HL-60 (cell line): ENCODE data around the gene LGALS9.

Experiments
- DNase-seq, 2 experiments: peaks; one replicate each; pipeline ENCODE4 v3.0.0-alpha.2; 2010 to 2020; ENCODE audit warnings: low read depth in 1 of 2, low spot score in 1 of 2
- H3K27ac ChIP-seq: fragments of 250-450 bp; sonication (Bioruptor Pico); replicated peaks from 2 replicates; pipeline ENCODE4 v1.5.1; 2020; ENCODE audit warnings: mild to moderate bottlenecking, moderate library complexity
- H3K27me3 ChIP-seq: fragments of 250-450 bp; sonication (Bioruptor Pico); 2 replicates; pipeline ENCODE4 v1.5.1; 2021; ENCODE audit warnings: mild to moderate bottlenecking, moderate library complexity; ENCODE audit not compliant: insufficient read depth, poor library complexity, severe bottlenecking
- H3K4me3 ChIP-seq: replicated peaks from 2 replicates; pipeline ENCODE4 v1.5.1; 2011; ENCODE audit warnings: mild to moderate bottlenecking, control low read depth, low read length; ENCODE audit not compliant: insufficient read depth
- GABPA ChIP-seq: IDR thresholded peaks from 2 replicates; pipeline ENCODE4 v1.6.1; 2012; ENCODE audit warnings: low read depth
- POLR2AphosphoS5 ChIP-seq: IDR thresholded peaks from 2 replicates; pipeline ENCODE4 v1.6.1; 2012; ENCODE audit warnings: low read depth
- SPI1 ChIP-seq: IDR thresholded peaks from 2 replicates; pipeline ENCODE4 v1.6.1; 2012; ENCODE audit warnings: low read depth, mild to moderate bottlenecking, borderline replicate concordance
- TF ChIP-seq, protein P1 (sequence below): IDR thresholded peaks from 2 replicates; pipeline ENCODE4 v1.6.1; 2012; ENCODE audit warnings: low read depth; ENCODE audit not compliant: insufficient replicate concordance
- TF ChIP-seq, protein P2 (sequence below): IDR thresholded peaks from one replicate; pipeline ENCODE4 v1.5.1; 2011; ENCODE audit warnings: low read length, control low read depth, inconsistent platforms; ENCODE audit not compliant: insufficient read depth

The LGALS9 gene

DNA sequence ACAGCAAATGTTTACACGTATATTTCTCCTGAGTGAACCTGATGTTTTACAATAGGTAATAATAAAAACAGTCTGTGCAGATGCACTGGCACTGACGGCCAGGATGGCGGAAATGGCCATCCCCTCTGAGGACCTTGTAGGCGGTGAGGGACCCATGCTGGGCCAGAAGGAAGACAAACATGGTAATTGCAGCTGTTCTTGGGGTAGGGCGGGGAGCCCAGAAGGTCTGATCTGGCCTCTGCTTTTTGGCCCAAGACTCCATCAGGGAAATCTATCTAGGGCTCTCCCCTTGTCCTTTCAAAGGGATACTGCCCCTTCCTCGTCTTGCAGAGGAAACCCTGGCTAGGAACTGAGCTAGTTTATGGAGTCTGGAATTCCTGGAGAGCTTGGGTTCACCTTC, 7.4 kb upstream of the LGALS9 start:
- TF ChIP-seq, protein P1, sequence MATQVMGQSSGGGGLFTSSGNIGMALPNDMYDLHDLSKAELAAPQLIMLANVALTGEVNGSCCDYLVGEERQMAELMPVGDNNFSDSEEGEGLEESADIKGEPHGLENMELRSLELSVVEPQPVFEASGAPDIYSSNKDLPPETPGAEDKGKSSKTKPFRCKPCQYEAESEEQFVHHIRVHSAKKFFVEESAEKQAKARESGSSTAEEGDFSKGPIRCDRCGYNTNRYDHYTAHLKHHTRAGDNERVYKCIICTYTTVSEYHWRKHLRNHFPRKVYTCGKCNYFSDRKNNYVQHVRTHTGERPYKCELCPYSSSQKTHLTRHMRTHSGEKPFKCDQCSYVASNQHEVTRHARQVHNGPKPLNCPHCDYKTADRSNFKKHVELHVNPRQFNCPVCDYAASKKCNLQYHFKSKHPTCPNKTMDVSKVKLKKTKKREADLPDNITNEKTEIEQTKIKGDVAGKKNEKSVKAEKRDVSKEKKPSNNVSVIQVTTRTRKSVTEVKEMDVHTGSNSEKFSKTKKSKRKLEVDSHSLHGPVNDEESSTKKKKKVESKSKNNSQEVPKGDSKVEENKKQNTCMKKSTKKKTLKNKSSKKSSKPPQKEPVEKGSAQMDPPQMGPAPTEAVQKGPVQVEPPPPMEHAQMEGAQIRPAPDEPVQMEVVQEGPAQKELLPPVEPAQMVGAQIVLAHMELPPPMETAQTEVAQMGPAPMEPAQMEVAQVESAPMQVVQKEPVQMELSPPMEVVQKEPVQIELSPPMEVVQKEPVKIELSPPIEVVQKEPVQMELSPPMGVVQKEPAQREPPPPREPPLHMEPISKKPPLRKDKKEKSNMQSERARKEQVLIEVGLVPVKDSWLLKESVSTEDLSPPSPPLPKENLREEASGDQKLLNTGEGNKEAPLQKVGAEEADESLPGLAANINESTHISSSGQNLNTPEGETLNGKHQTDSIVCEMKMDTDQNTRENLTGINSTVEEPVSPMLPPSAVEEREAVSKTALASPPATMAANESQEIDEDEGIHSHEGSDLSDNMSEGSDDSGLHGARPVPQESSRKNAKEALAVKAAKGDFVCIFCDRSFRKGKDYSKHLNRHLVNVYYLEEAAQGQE, result no peak
- TF ChIP-seq POLR2AphosphoS5, result no peak
- no peak for TF ChIP-seq GABPA
- TF ChIP-seq SPI1, result no peak
- TF ChIP-seq, protein P2, sequence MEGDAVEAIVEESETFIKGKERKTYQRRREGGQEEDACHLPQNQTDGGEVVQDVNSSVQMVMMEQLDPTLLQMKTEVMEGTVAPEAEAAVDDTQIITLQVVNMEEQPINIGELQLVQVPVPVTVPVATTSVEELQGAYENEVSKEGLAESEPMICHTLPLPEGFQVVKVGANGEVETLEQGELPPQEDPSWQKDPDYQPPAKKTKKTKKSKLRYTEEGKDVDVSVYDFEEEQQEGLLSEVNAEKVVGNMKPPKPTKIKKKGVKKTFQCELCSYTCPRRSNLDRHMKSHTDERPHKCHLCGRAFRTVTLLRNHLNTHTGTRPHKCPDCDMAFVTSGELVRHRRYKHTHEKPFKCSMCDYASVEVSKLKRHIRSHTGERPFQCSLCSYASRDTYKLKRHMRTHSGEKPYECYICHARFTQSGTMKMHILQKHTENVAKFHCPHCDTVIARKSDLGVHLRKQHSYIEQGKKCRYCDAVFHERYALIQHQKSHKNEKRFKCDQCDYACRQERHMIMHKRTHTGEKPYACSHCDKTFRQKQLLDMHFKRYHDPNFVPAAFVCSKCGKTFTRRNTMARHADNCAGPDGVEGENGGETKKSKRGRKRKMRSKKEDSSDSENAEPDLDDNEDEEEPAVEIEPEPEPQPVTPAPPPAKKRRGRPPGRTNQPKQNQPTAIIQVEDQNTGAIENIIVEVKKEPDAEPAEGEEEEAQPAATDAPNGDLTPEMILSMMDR, result no peak
- Histone ChIP-seq H3K27me3 (no peaks in the 10 kb centered on the region), H3K27ac (no peak overlapping the region), H3K4me3 (no peak overlapping the region)
- no peak for DNase-seq

GRCh38 chr17:27624539-27624938, 6.4 kb upstream of the LGALS9 start:
- Histone ChIP-seq H3K27ac (no peak overlapping the region), H3K27me3 (no peaks in the 10 kb centered on the region), H3K4me3 (no peak overlapping the region)
- no peak for DNase-seq
- TF ChIP-seq GABPA (no peak), POLR2AphosphoS5 (no peak), SPI1 (no peak)
- TF ChIP-seq, protein P1, result no peak
- TF ChIP-seq, protein P2, result no peak

- TF ChIP-seq GABPA, result no peak
- no peak for TF ChIP-seq POLR2AphosphoS5
- TF ChIP-seq, protein P2, result no peak
- TF ChIP-seq SPI1, result no peak
- TF ChIP-seq, protein P1, result no peak
- H3K4me3 ChIP-seq, result no peak overlapping the region
- no peak for DNase-seq
- H3K27me3 ChIP-seq, result no peaks in the 10 kb centered on the region
- H3K27ac ChIP-seq, result no peak overlapping the region
Measured at GRCh38 chr17:27625856-27626255, 5.1 kb upstream of the LGALS9 start.
